Gastroesophageal sphincter (tissue), 4 donors: ENCODE results near the gene GFOD2. TPM values are rescaled to one million over a fixed set of nuclear protein-coding genes. Genes with fewer than 3 reads are reported as not detected.

Experiments used
- ATAC-seq: fragments of 150-250 bp; one replicate; pipeline ENCODE4 v1.9.1; 2016; ENCODE audit warnings: mild to moderate bottlenecking, moderate library complexity
- H3K27ac ChIP-seq, 4 donors: fragments of 200-600 bp; sonication (generic) in 3 of 4; 1 replicate in 3 of 4; 2 replicates in 1 of 4; pipeline ENCODE4 v1.5.1; 2016 to 2019
- H3K27me3 ChIP-seq: fragments of 200-600 bp; sonication (generic); one replicate; pipeline ENCODE4 v1.5.1; 2019
- H3K36me3 ChIP-seq, 2 donors: fragments of 200-600 bp; sonication (generic); one replicate each; pipeline ENCODE4 v1.5.1; 2019; ENCODE audit warnings: control low read depth in 1 of 2
- H3K4me1 ChIP-seq, 3 donors: fragments of 200-600 bp; sonication (generic); 1 replicate in 2 of 3; 2 replicates in 1 of 3; pipeline ENCODE4 v1.5.1; 2016 to 2019; ENCODE audit warnings: control low read depth in 2 of 3
- H3K4me3 ChIP-seq, 2 donors: fragments of 200-600 bp; sonication (generic); one replicate each; pipeline ENCODE4 v1.5.1; 2019; ENCODE audit warnings: mild to moderate bottlenecking in 1 of 2, moderate library complexity in 1 of 2
- H3K9me3 ChIP-seq, 3 donors: fragments of 200-600 bp; sonication (generic); one replicate each; pipeline ENCODE4 v1.5.1; 2017 to 2019; ENCODE audit warnings: control low read depth in 2 of 3
- CTCF ChIP-seq, 4 experiments: fragments of 200-600 bp in 2 of 4; fragments of 450-650 bp in 2 of 4; sonication (generic) in 1 of 4; IDR thresholded peaks; one replicate each; pipeline ENCODE4 v1.5.1; 2017 to 2019; ENCODE audit warnings: antibody characterized with exemption in 4 of 4, mild to moderate bottlenecking in 2 of 4, moderate library complexity in 2 of 4
- EP300 ChIP-seq: sonication (generic); formaldehyde crosslinking; IDR thresholded peaks from one replicate; pipeline ENCODE4 v1.6.1; 2017; ENCODE audit warnings: antibody characterized with exemption, mild to moderate bottlenecking
- POLR2A ChIP-seq, 2 donors: fragments of 450-650 bp; IDR thresholded peaks; one replicate each; pipeline ENCODE4 v1.6.1; 2017; ENCODE audit warnings: antibody characterized with exemption in 2 of 2, mild to moderate bottlenecking in 2 of 2, moderate library complexity in 1 of 2
- POLR2AphosphoS5 ChIP-seq: sonication (generic); formaldehyde crosslinking; IDR thresholded peaks from one replicate; pipeline ENCODE4 v1.6.1; 2017; ENCODE audit warnings: antibody characterized with exemption
- WGBS, 2 donors: methylation state at CpG; one replicate each; pipeline ENCODE4 v1.1.5; 2018; ENCODE audit warnings: low coverage in 1 of 2; 5-methylcytosine and 5-hydroxymethylcytosine counted together
- total RNA-seq, 4 donors: library from RNA; depleted of rRNA; stranded (reverse); fragments of >200 nt; gene quantifications; one replicate each; pipeline ENCODE4 v1.1.0, GENCODE V29; 2016

GFOD2 gene
- total RNA-seq, 4 donors from 2014 or later: 16.3 to 24.9 (median 20.1) TPM

GRCh38 chr16:67733734-67734470, 14.8 kb upstream of the GFOD2 start:
- Histone ChIP-seq H3K27ac (no peak overlapping the region), H3K4me1 (no peaks in the 10 kb centered on the region), H3K4me3 (no peak overlapping the region), H3K9me3 (no peaks in the 10 kb centered on the region), H3K27me3 (no peaks in the 10 kb centered on the region), H3K36me3 (peaks cover 0 to 81% of the 10 kb centered on the region in 2 donors)
- TF ChIP-seq CTCF (IDR thresholded peaks at IDR 0.05) (no peak), POLR2AphosphoS5 (no peak), POLR2A (IDR thresholded peaks at IDR 0.05) (no peak), EP300 (no peak)
- 67 to 80% methylated on average over 1 to 4 of the region's 5 CpGs for WGBS, 2 donors
- no peak for ATAC-seq

DNA sequence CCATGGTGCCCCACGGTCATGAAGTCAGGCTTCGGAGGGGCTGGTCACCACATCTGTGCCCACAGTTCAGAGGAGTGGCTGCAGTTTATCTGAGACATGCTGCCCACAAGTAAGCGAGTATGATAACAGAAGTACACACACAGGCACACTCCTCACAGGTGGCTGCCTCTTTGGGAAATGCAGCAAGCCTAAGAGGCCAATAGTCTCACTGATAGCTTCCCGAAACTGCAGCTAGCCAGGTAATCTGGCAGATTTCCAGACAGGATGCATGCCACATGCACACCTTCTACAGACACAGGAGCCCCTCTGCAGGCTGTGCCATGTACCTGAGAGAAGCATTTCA, 12.6 kb upstream of the GFOD2 start:
- no peak for ATAC-seq
- TF ChIP-seq POLR2A (IDR thresholded peaks at IDR 0.05) (no peak), EP300 (no peak), CTCF (IDR thresholded peaks at IDR 0.05) (no peak), POLR2AphosphoS5 (no peak)
- Histone ChIP-seq H3K9me3 (no peaks in the 10 kb centered on the region), H3K36me3 (peaks cover 0 to 88% of the 10 kb centered on the region in 2 donors), H3K27me3 (no peaks in the 10 kb centered on the region), H3K4me3 (no peak overlapping the region), H3K27ac (no peak overlapping the region), H3K4me1 (no peaks in the 10 kb centered on the region)
- 71 to 100% methylated on average over 2 of the region's 4 CpGs for WGBS, 2 donors

- no peaks in the 10 kb centered on the region for H3K9me3 ChIP-seq
- H3K36me3 ChIP-seq: peaks cover 0 to 91% of the 10 kb centered on the region in 2 donors
- no peak overlapping the region for H3K27ac ChIP-seq
- 88 to 96% methylated on average over 5 to 9 of the region's 9 CpGs for WGBS, 2 donors
- TF ChIP-seq CTCF (IDR thresholded peaks at IDR 0.05): no peak
- no peak for TF ChIP-seq EP300
- no peak for TF ChIP-seq POLR2A (IDR thresholded peaks at IDR 0.05)
- no peak for TF ChIP-seq POLR2AphosphoS5
- ATAC-seq: no peak
- no peaks in the 10 kb centered on the region for H3K27me3 ChIP-seq
- H3K4me1 ChIP-seq: no peaks in the 10 kb centered on the region
- H3K4me3 ChIP-seq: no peak overlapping the region
Measured at GRCh38 chr16:67731071-67731752, 12.1 kb upstream of the GFOD2 start.

DNA sequence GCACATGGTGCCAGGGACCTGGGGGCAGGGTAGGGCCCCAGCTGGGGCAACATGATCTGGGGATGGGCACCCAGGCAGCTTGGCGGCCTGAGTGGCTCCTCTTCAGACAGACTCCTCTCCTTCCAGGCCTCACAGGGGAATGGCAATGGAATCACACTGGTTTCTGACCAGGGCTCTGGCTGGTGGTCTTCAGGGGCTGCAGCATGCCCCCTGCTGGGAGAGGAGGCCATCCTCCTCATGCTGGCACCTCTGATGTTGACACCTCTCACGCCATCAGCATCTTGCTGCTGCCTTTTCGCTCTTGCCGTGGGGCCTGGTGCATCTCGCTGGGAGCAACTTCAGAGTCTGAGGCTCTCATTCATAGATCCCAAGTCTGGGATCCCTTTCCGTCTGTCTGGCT, 11.2 kb upstream of the GFOD2 start:
- no peak for TF ChIP-seq POLR2A (IDR thresholded peaks at IDR 0.05)
- no peak for TF ChIP-seq EP300
- 80% methylated on average over 1 of the region's 6 CpGs; no CpG with 5 or more reads in 1 of the 2 donors for WGBS, 2 donors
- Histone ChIP-seq H3K4me1 (no peaks in the 10 kb centered on the region), H3K4me3 (no peak overlapping the region), H3K36me3 (peaks cover 0 to 91% of the 10 kb centered on the region in 2 donors), H3K27ac (no peak overlapping the region), H3K9me3 (no peaks in the 10 kb centered on the region), H3K27me3 (no peaks in the 10 kb centered on the region)
- no peak for ATAC-seq

- Histone ChIP-seq H3K4me3 (no peak overlapping the region), H3K27ac (no peak overlapping the region), H3K27me3 (no peaks in the 10 kb centered on the region), H3K36me3 (peaks cover 0 to 91% of the 10 kb centered on the region in 2 donors), H3K9me3 (no peaks in the 10 kb centered on the region), H3K4me1 (no peaks in the 10 kb centered on the region)
- TF ChIP-seq EP300 (no peak), POLR2A (IDR thresholded peaks at IDR 0.05) (no peak), POLR2AphosphoS5 (no peak), CTCF (IDR thresholded peaks at IDR 0.05) (no peak)
- WGBS, 2 donors: no CpG with 5 or more reads among the region's 14 CpGs
- no peak for ATAC-seq
Measured at GRCh38 chr16:67729636-67730248, 10.6 kb upstream of the GFOD2 start.
